Measurements from ENCODE around the gene MYH3.
A peak's percentile ranks its signal among the peaks of the same experiment; 100 is the strongest.

MYH3 gene

DNA sequence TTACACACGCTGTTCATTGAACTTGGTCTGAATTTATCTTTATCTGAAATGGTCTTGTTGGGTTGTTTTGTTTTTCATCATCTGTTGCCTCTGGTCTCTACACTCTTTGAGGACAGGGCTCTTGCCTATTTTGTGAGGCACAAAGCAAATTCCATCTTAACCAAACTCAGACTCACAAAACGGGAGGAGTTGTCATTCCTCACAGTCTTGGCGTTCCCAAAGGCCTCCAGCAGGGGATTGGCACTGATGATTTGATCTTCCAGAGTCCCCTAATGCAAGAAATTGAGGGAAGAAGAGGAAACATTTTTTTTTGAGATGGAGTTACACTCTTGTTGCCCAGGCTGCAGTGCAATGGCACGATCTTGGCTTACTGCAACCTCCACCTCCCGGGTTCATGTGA lies 8.7 kb downstream of the MYH3 start:
- DNase-seq = no peak

GRCh38 chr17:10646392-10646990 lies 10.6 kb downstream of the MYH3 start:
- DNase-seq = peak; percentile 62 to 67

DNA sequence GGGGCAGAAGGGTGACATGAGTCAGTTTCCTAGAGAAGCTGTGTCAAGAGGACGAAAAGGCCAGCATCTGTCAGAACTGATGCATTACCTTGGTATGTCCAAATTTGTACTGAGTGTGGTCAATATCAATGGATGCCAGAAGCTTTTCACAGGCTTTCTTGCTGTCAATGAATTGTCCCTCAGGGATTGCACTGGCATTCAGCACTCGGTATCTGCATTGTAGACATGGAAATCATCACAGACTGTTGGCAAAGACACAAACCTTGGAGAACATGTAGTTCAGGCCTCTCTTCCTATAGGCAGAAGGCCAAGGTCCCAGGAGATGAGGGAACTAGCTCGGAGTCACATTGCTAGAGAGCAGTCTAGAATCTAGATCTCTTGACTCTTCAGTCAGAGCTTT lies 16.6 kb downstream of the MYH3 start:
- no peak for DNase-seq

DNA sequence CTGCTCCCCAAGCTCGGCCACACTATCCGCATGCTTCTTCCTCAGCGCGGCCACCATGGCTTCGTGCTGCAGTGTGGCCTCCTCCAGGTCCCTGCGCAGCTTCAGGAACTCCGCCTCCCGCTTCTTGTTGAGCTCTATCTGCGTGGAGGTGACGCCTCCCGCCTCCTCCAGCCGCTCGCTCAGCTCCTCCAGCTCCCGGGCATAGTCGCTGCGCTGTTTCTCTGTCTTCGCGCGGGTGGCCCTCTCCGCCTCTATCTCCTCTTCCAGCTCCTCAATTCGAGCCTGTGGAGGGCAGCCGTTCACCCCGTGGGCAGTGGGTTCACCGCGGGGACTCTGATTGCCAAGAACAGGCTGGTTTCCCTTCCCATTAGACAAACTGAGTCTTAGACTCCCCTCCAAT lies 19.0 kb downstream of the MYH3 start:
- DNase-seq = no peak

- no peak for DNase-seq
Observed at GRCh38 chr17:10635290-10635689, 21.8 kb downstream of the MYH3 start.

- DNase-seq = no peak
Observed at GRCh38 chr17:10633738-10634379, 23.2 kb downstream of the MYH3 start.

- no peak for DNase-seq
Observed at GRCh38 chr17:10631701-10632100, 25.4 kb downstream of the MYH3 start.

DNA sequence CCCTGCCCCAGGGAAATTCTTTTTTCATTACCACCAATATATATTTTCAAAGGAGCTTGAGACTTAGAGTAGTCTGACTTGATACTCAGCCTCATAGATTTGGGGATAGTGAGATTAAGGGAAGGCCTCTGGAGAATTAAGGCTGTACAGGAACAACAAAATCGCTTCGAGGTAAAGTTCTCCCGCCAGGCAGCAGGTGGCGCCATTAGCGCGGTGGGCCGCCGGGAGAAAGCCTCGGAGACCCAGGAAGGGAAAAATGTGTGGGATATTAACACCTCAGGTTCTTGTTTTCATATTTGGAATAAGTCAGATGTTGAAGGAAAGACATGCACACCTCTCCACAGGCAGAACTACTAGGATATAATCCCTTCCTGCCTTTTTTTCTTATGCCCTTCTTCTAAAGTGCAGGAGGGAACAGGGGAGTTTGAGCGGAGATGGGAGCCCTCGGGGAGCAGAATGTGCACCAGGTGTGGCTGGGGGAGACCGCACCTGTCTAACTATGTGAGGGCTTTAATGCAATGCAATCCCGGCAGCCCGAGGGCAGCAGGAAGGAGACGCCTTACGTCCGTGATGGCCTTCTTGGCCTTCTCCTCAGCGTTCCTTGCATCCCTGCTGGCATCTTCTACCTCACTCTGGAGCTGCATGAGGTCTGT lies 25.9 kb downstream of the MYH3 start:
- peak in 1 of 2 experiments; percentile 7 for DNase-seq

DNA sequence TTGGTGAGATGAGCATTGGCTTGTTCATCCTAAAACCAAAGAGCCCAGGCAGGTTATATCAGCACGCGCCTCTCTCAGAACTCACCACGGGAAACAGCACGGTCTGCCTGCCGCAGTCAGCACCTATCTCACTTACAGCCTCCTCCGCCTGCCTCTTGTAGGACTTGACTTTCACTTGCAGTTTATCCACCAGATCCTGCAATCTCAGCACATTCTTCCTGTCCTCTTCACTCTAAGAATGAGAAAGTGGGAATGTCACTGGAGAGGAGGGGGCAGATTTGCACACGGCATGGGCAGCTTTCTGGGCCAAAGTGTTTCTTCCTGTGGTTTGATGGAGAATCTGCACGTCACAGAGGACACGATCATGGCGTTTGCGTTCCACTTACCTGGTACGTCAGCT lies 27.4 kb downstream of the MYH3 start:
- DNase-seq = no peak

- DNase-seq = peak in 1 of 2 experiments; percentile 14
Observed at GRCh38 chr17:10628756-10629155, 28.4 kb downstream of the MYH3 start.

DNA sequence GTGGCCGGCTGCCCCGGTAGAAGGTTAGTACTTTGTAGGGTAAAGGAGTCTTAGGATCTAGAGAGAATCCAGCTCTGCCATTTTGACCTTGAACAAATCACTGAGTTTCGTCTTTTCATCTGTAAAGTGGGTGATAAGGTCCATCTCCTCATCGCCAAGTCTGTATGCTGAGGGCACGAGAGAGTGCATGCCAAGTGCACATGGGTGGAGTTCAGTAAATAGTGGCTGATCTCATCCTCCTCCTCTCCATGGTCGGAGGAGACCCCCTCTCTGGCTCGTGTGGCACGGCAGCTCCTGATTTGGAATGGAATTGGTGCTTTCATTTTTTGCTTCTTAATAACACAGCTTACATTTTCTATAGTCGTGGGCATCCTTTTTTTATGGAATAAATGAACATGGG lies 30.7 kb downstream of the MYH3 start:
- DNase-seq = no peak

DNA sequence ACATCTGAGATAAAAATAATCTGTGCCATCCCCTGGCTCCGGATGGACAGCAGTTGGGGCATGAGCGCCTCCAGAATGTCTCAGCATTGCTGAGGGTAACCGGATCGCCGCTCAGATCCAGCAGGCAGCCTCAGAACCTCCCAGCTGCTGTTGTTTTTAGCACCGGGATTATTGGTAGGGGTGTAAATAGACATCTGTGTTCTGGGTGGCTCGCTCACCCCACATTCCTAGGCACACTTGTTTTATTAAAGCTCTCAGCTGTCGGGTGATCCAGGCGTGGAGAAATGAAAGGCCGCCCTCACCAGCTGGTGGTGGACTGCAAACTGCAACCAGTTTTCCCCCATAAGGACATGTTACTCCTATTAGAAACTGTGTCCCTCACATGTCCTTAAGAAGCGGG lies 32.1 kb downstream of the MYH3 start:
- DNase-seq = no peak

DNA sequence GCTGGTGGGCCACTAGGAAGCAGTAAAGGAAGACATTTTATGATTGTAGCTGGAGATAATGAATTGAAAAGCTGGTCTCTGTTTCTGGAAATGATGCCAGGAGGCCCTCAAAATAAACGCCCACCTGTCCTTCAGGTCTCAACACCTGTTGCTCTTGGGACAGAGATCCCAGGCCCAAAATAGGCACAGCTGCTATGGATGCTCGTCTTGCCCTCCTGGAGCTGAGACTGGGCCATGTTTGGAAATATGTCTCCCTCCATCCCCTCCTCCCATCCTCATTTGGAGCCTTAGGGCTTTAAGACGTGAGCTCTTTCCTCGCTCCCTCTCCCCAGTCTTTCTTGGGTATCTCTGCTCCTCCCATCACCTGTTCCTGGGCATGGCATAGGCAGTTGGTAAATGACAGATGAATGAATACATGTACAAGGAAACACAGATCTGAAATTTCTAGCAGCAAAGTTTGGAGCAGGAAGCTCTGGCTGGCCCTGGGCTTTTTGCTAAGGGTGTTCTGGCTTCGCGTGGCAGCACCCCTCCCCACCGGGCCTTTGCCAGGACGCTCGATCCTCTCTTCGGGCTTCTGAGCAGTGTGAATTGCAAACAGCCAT lies 33.3 kb downstream of the MYH3 start:
- DNase-seq = no peak

DNA sequence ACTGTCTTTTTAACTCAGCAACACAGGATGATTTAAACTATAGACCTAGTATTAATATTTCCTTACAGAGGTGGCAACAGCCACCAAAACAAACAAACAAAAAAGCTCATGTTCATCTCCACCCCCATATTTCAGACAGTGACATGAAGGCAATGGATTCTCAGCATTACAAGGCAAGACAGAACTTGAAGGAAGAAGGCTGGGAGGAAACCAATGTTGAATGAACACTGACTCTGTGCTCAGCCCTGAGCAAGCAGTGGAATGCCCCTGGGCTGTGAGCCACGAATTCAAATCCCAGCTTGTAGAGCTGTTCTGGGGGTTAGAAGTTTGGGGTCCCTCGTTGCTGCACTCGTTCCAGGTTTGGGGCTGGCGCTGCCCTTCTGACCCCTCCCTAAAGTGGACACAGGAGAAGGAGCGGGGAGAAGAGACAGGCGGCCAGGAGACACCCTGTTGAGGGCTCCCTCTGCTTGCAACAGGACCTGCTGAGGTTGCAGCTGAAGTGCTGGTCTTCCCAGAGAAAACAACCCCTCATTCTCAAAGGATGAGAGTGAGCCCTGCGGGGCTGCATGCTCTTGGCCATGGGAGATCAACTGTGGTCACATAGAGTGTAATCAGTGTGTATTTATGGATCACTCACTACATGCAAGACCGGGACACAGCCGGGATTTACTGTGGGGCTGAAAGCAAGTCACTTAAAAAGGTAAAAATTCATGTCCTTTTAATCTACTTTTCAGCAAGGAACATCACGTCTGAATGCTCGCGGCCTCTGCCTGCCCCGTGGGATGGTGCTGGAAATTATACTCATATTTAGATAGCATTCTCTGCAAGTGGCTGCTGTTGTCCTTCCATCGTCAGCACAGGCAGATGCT lies 34.3 kb downstream of the MYH3 start:
- DNase-seq = no peak

- DNase-seq = no peak
Observed at GRCh38 chr17:10621397-10621796, 35.7 kb downstream of the MYH3 start.

DNA sequence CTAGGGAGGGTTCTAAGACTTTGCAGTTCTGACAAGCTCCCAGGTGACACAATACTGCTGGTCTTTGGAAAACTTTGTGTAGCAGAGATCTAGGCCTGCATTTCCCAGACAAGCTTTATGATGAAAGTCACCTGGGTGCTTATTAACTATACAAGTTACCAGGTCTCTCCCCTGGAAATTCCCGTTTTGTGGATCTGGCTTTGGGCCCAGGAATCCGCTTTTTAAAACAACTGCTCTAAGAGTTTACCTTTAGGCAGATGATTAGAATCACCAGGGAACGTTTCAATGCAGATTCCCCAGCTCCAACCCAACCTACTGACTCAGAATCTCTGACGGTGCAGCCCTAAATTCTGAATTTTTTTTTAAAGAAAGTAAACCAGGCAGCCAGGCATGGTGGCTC lies 36.3 kb downstream of the MYH3 start:
- no peak for DNase-seq

DNA sequence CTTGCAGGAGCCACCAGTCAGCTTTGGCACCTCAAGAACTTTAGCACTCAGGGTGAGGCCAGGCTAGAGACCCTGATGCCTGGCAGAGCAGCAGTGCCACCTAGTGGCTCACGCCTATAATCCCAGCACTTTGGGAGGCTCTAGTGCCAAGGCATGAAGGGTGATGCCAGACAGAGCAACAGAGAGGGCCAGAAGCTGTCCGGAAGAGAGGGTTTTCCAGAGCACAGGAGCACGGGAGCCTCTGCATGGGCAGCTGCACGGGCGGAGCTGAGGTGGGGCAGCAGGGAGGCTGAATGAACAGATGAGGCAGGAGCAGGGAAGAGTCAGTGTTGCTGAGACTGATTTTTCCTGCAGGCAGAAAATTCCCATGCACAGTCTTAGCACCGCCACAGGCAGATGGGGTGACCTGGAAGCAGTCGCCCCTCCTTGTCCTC lies 38.9 kb downstream of the MYH3 start:
- DNase-seq = peak; percentile 86

DNA sequence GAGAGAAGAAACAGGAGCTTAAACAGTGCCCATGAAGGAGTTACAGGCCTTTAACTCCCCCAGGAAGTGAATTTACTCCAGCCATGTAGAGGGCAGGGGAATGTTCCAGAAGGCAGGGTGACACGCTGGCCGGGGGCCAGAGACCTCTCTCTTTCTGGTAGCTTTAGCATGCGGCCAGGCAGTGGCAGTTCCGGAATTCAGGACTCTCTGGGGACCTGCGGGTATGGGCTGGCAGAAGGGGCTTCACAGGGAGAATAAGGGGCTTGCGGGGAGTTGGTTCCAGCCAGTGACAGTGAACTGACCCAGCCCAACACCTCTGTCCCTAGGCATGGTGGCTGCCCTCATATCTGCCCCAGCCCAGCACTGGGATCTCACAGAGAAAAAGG lies 40.0 kb downstream of the MYH3 start:
- DNase-seq = no peak

DNA sequence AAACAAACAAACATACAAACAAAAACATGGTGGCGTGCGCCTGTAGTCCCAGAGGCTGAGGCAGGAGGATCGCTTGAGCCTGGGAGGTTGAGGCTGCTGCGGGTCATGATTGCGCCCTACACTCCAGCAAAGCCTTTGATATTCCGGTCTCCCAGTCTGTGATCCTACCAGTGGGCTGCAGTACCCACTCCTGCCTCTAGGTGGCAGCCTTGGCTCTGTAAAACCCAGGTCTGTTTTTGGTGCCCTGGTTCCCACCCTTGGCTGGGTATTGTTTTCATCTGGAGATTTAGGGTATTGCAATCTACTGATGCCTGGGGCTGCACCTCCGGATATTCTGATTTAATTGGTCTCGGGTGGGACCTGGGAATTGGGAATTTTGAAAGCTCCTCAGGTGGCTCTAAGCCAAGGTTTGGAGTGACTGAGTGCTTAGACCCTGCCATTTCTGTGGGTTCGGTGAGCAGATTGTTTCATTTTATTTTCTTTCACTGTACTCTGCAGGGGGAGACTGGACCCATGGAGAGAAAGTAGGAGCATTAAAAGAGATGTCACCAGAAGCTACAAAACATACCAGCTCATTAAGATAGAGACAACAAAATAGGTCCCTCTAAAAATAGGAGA lies 40.5 kb downstream of the MYH3 start:
- DNase-seq = peak; percentile 77 to 83

DNA sequence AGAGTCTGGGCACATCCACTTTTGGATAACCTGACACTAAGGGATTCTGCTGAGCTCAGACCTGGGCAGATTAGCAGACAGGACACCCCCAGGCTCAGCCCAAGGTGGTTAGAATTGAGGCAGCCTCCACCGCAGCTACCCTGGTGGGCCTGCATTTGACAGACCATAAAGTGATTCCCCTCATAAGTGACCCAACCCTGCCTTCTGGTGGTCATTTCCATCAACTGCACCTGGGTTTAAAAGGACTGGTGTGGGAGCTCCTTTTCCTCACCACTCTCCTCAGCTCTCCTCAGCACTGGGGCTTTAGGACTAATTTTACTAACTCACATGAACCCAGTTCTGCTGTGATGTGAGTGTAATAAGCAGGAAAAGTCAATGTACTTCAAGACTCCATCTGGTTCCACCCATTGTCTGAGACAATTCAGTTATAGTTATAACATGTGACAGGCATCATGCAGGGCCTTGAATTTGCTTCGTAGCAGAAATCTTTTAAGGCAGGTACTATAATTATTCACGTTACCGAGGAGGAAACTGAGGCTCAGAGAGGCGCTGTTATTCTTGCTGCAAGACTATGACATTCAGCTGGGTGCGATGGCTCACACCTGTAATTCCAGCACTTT lies 42.5 kb downstream of the MYH3 start:
- peak; percentile 54 to 63 for DNase-seq

- DNase-seq = no peak
Observed at GRCh38 chr17:10613775-10614513, 43.2 kb downstream of the MYH3 start.

All from SHP77 (cell line).